Measurements from ENCODE around the gene SCRG1.

The SCRG1 gene

DNA sequence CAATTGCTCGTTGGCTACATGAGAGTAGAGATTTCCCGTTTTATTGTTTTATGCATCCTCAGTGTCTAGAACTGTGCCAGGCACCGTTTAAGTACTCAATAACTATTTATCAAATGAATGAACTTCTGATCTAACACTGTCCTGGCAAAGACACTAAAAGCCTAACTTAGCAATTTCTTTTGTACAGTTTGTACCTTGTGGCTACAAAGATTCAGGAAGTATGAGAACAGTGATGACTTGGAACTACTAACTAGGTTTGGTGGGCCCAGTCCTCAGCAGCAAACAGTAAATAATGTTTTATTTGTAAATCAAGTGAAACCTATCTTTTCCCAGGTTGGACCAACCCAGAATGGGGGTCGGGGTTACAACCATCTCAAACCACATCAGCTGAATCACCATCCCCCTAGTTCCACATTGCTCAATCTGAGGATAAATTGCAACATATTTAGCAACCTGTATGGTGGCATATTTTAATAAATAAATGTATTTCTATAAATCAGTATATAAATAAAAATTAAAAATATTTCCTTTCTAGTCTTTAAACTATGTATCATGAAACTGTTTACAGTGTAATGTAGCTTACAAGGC lies 12.3 kb upstream of the SCRG1 start:
- DNase-seq (ENCODE audit: low read depth) = no peak

DNA sequence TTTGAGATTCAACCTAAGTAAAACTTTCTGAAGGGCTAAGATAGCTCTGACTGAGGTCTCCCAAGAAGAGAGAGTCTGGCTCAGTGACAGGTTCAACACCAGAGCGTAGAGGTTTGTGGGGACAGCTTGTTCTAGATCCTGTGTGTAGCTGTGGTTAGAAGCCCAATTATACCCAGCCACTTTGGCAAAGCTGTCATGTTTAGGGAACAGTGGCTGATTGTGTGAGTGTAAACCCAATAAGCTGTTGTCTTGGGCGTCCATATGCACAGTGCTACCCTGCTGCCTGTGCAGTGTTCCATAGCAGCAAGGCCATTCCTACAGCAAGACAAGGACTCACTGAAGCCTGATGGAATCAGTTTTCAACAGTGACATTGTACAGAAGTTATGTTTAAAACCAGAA lies 11.2 kb upstream of the SCRG1 start:
- DNase-seq (ENCODE audit: low read depth) = no peak

DNA sequence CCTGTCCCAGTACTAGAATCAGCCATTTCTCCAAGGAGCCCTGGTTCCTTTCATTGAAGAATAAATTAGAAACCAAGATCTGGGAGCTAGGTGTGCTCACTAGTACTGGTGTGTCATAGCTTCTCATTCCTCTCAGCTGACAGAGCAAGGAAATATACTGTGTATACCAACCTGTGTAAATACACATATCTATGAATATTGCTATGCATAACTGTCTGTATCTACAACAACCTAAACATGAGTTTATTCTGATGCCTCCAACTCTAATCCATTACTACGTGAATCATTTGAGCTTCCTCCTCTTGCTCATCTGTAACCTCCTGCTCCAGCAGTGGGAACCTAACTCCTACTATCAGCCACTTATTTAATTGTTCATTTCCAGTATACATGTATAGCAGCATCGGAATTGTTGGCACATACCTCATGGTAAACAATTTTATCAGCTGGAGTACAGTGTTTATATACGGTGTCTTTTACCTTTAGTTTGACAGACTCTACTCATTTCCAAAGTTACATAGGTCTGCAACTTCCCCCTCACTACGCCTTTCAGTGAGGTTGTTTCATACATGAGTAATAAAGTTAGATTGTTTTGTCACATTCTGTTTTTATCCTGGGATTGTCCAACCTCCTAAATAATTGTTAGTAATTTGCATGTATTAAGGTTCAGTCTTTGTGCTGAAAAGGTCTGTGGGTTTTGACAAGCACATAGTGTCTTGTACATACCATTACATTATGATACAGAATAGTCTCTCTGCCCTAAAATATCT lies 7.1 kb upstream of the SCRG1 start:
- no peak for DNase-seq (ENCODE audit: low read depth)

DNA sequence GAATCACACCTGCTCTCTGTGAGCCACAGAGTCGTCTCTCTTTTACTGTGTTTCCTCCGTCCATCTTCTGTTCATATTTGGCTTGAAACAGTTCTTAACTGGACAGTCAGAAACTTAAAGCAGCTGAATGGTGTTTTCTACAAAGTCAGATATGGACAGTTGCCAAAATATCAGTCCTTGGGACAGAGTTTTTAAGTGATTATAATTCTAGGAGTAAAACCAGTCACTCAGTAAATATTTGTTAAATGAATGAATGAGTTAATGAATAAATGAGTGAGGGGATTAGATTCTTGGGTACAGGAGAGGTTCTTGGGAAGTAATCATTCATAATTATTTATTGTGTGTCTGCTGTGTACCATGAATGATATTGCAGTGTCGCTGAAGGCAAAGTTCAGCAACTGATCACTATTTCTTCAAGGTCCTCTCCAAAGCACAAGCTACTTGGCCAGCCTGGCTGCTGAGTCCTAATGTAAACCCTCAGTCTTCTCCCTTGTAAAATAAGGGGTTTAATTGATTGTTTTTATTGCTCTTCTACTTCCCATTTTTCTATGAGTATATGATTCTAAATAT lies 5.5 kb upstream of the SCRG1 start:
- no peak for DNase-seq (ENCODE audit: low read depth)

DNA sequence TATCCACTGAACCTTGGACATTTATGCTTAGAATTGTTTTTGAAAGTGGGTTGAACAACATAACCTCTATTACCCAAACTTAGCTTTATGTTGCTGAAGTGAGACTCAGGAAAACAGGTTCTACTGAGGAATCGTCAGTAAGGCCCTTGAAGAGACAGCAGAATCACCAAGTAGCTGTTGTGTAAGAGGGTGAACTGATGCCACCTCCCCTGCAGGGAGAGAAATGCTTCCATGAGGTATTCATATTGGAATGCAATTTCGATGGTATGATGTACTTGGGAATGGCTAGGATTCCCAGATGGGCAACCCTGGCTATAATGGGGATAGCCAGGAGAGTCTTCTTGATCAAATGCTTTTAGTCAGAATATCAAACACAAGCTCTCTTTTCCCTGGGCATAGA lies 4.1 kb upstream of the SCRG1 start:
- no peak for DNase-seq (ENCODE audit: low read depth)

DNA sequence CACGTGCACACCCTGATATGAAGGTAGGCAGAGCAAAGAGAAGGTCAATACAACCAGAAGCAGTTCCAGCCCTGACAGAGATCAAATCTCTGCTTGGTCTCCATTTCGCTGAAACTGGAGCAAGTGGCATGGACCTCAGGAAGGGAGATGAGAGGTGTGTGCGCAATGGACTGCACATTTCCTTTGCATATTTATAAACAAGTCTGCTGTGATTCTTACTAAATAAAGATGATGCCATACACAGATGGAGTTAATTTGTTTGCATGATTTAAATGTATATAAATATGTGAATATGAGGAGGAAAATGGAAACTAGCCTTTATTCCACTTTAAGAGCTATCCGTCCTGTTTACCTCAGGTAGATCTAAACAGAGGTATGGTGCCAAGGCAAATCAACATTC lies 2.1 kb upstream of the SCRG1 start:
- no peak for DNase-seq (ENCODE audit: low read depth)

DNA sequence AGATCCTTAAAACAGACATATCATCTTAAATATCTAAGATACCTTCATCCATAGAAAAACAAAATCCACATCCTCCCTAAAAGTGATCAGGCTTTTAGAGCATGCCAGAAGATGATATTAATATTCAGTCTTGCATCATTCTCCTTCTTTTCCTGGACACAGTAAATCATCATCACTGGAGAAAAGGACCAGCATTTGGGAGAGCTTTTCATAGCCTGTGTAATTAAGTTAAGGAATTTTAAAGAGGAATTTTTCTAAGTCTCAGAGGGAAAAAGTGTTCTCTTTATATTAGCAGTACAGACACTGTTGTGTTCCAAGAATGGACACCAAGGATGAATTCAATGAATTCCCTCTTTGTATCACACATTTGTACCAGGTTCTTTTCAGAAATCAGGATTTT lies 696 bp downstream of the SCRG1 start:
- DNase-seq (ENCODE audit: low read depth) = no peak

DNA sequence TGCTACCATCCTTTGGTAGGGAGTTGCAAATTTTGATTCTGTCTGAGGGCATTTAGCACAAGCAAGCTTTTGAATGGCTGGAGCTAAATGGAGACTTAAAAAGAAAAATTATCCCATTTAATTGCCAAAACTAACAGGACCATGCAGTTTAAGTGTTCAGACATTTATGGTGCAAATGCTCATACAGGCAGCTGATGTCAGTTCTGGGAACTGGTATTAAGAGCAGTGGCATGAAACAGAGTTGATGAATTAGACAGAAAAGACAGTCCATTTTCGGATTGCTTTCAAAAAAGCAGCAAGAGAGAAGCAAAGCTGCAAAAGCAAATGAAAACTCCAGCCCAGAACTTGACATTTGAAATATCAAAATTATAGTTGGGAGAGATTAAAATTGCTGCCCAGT lies 1.3 kb downstream of the SCRG1 start:
- no peak for DNase-seq (ENCODE audit: low read depth)

DNA sequence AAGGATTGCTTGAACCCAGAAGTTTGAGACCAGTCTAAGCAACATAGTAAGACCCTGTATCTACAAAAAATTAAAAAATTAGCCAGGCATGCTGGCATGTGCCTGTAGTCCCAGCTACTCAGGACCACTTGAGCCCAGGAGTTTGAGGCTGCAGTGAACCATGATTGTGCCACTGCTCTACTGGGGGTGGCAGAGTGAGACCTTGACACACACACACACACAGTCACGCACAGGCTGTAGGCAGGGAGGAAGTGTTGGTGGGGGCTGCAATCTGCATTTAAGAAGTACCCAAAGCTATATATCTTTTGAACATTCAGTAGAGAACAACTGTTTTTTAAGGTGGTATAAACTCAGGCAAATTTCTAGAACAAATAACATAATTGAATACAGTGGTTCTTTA lies 7.2 kb downstream of the SCRG1 start:
- no peak for DNase-seq (ENCODE audit: low read depth)

DNA sequence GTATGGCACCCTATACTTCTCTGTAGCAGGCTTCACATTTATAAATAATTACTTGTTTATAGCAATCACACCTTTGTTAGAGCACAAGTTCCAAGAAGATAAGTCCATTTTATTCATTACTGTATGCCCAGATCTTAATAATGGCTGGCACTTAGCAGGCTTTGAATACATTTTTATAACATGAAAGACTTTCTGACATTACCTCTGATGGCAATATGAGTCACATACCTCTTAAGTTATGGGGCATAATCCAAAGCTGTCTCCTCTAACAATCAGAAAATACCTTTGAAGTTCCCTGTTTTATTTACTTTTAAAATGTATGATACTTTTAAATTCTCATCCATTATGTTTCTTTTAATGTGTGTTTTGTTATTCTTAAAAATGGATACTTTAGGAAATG lies 12.2 kb downstream of the SCRG1 start:
- no peak for DNase-seq (ENCODE audit: low read depth)

DNA sequence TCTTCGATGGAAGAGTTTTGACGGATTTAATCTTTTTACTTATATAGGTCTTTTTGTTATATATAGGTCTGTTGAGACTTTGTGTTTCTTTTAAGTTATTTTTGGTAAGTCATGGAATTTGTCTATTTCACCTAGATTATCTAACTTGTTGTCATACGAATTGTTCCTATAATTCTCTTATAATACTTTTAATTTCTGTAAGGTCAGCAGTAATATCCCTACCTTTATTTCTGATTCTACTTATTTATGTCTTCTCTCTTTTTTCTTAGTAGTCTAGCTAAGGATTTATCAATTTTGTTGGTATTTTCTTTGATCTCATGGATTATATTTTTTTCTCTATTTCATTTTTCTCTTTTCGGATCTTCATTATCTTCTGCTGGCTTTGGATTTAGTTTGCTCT lies 16.6 kb downstream of the SCRG1 start:
- DNase-seq (ENCODE audit: low read depth) = no peak

DNA sequence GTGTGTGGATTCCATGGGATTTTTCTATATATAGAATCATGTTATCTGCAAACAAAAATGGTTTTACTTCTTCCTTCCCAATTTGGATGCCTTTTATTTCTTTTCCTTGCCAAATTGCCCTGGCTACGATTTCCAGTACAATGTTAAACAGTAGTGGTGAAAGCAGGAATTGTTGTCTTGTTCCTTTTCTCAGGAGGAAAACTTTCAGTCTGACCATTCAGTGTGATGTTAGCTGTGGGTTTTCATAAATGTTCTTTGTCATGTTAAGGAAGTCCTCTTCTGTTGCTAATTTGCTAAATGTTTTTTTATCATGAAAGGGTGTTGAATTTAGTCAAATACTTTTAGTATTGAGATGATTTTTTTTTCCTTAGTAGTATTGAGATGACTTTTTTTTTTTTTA lies 17.3 kb downstream of the SCRG1 start:
- no peak for DNase-seq (ENCODE audit: low read depth)

DNA sequence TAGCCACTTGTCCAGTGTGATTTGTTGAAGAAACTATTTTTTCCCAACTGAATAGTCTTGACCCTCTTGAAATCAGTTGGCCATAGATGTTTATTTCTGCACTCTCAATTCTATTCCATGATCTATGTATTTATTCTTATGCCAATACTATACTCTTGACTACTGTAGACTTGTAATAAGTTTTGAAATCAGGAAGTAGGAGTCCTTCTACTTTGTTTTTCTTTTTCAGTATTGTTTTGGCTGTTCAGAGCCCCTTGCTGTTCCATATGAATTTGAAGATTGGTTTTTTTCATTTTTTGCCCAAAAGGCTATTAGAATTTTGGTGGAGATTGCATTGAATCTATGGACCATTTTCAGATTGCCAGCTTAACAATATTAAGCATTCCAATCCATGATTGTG lies 17.9 kb downstream of the SCRG1 start:
- DNase-seq (ENCODE audit: low read depth) = no peak

DNA sequence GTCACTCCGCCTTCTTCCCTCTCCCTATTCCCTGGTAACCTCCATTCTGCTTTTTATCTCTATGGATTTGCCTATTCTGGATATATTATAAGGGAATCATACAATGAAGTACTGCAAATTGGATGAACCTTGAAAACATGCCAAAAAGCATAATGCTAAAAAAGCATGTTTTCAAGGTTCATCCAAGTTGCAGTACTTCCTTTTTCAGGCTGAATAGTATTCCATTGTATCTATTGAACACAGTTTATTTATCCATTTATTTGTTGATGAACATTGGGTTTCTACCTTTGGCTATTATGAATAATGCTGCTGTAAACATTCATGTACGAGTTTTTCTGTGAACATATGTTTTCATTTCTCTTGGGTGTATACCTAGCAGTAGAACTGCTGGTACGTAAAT lies 19.0 kb downstream of the SCRG1 start:
- no peak for DNase-seq (ENCODE audit: low read depth)

DNA sequence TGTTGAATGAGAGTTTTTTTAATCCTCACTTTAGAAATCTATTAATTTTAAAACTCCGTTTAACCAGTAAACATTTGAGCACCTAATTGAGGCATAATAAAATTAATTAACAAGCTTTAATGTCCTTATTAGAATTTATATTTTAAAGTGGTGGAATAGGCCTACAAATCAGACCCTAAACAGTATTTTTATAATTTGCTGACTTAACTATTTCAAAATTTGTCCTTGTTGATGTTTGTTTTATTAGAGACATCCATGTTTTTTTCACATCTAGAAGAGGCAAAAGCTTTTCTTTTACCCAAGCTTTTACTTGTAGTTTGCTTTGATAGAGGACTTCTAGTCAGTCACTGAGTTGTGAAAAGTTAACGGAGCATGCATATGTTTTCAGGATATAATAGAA lies 24.3 kb downstream of the SCRG1 start:
- no peak for DNase-seq (ENCODE audit: low read depth)

DNA sequence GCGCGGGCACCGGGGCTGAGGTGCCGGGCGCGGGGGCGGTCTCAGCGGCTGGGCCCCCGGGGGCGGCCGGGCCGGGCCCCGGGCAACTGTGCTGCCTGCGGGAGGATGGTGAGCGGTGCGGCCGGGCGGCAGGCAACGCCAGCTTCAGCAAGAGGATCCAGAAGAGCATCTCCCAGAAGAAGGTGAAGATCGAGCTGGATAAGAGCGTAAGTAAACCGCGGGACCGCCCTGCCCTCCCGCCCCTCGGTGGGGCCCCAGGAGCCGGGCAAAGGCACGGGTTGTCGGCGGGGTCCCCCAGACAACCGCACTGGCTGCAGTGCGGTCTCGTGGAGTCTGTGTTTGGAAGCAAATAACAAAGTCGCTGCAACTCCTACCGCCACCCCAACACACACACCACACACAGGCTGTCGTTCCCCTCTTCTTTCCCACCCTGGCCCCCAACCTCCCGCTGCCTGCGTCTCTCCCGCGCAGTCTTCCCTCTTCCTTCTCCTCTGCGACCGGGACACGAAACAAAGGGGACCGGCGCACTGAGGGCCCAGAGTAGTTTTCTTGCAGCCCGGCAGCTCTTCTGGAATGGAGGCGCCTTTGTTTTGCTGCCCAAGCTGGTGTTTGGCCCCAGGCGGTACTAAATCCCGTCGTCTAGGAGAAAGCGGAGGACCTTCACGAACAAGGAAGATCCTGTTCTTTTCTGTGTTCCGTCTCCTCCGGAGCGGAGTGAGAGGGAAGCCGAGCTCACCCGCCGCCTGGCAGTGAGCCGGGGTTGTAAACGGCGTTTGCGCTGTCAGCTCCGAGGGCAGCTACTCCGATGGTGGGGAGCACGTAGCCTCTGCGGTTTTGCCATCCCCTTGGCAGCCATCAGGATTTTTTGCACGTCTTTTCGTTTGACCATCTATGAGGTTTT lies 27.4 kb downstream of the SCRG1 start:
- DNase-seq (ENCODE audit: low read depth) = peak; percentile 15

DNA sequence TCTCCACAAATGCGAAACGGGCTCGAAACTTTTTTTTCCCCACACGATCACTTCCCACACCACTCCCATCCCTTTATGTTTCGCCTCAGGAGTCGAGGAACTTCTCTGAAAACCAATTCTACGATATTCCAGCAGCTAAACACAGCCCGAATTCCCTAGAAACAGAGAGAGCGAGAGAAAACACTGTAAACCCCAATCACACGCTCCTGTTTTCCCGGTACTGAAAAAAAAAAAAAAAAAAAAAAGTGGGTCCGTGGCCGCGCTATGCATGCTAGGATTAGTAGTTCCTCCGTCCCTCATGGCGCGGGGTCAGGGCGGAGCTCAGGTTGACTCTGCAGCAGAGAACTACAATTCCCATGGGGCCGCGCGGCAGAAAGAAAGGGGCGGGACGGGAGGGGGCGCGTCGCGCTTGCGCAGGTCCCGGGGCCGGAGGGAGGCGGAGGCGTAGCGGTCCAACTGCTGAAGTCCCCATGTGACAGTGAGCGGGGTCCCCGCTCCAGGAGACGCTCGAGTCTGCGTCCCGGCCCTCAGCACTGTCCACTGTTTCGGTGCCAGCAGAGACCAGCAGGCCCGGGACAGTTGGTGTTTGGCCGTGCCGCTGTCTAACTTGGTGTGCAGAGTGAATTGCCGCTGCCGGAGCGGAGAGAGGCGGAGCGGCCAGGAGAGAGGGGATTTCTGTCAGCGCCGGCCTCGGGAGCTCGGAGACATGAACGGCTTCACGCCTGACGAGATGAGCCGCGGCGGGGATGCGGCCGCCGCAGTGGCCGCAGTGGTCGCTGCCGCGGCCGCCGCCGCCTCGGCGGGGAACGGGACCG lies 28.2 kb downstream of the SCRG1 start, which contains the start of gene SAP30:
TSS of gene SAP30 (plus strand) at position 478 of the 815 bp plus-strand sequence. CDS start at position 707, 229 bp downstream.
- peak; percentile 95 for DNase-seq (ENCODE audit: low read depth)

DNA sequence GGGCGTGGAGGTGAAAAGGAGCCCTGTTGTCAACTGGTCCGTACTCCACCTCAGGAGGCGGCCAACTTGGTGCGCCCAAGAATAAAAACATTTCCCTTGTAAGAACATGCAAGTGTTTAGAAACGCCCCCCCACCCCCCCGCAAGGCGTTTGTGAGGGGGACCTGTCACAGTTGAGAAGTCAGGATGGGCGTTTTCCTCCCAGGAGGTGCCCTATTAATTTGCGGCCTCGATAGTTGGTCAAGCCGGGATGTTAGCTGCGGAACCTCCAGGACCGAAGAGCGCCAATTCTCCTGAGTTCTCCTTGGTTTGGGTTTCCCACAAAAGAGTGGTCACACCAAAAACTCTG lies 28.8 kb downstream of the SCRG1 start:
- DNase-seq (ENCODE audit: low read depth) = no peak

DNA sequence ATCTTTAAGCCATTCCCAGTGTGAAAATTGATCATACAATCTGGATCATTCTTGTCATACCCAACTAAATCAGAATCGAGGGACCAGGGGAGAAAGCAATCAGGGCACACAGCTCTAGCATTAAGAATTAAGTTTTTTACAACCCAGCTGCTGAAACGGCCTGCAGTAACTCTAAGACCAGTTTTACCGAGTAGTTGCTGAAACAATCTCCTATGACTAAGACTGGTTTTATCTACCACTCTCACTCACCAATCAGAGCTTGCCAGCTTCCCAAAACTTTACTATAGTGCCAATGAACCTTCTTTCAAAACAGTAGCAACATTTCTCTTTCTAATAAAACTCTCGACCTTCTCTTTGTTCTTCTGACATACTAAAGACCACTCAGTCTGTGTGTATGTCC lies 31.0 kb downstream of the SCRG1 start:
- DNase-seq (ENCODE audit: low read depth) = no peak

DNA sequence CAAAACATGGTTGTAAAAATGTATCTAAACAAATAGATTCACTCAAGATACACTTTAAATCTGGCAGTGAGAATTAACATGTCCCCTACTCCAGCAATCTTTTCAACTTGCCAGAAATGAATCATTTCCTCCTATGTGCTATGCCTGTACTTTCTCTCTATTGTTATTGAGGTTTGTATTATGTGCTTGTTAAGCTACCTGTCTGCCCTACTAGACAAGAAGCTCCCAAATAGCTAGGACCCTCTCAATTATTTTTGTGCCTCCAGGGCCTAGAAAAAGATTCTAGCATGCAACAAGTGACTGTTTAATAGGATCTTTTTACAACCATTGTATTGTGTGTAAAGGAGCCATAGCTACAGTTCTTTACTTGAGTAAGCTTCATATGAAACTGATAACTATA lies 31.6 kb downstream of the SCRG1 start:
- no peak for DNase-seq (ENCODE audit: low read depth)

DNA sequence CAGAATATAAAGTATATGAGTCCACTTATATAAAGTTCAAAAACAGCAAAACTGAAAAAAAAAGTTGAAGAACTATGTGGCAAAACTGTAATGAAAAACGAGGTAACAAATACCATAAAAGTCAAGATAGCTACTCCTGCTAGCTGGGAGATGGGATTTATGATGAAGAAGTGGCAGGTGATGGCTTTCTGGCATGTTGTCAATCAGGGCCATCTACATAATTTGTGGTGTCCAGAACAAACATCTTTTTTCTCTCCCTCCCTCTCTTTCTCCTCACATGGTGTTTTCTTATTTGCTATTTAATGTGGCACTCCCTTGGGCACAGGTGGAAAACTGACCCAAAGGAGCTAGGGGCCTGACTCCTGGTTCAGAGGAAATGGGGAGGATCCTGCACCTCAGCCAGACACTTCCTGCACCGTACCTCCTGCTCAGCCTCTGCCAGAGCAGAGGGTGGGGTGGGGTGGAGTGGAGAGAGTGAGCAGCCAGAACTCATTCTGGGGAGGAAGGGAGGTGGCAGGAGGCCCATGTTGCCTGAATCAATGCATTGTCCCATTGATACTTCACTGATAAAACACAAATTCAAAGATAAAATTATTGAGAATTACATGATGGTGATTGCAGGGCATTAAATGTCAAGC lies 33.4 kb downstream of the SCRG1 start:
- no peak for DNase-seq (ENCODE audit: low read depth)

Measured in stimulated activated CD8-positive, alpha-beta memory T cell treated with anti-CD3 and anti-CD28 coated beads, Interleukin-12 subunit alpha, Interleukin-12 subunit beta, amount 100 ng/mL, for 4 hours (primary cell).